T47D (cell line): ENCODE results near the gene GTF2H4.

ENCODE experiments used
- DNase-seq, 2 experiments: peaks; one replicate each; pipeline versions ENCODE4 v3.0.0 to v3.0.0-alpha.2; 2011 to 2012; ENCODE audit warnings: low read depth in 1 of 2, low spot score in 1 of 2
- JUND ChIP-seq: IDR thresholded peaks from 2 replicates; pipeline ENCODE4 v1.6.1; 2012; ENCODE audit warnings: low read depth
- in situ Hi-C: cut with HindIII; loops from 2 replicates; pipeline ENCODE4 v1.10.0; 2016; ENCODE audit warnings: low sequenced_read_pairs, low pct_unique_long_range_greater_than_20kb

The GTF2H4 gene

GRCh38 chr6:30885481-30885998 lies 22.5 kb upstream of the GTF2H4 start:
- in situ Hi-C loops, result no loop called here
- no peak for TF ChIP-seq JUND
- DNase-seq, result peak; percentile 63 to 92

- TF ChIP-seq JUND, result no peak
- in situ Hi-C loops, result no loop called here
- peak; percentile 73 to 76 for DNase-seq
Observed at GRCh38 chr6:30885999-30886896, 21.8 kb upstream of the GTF2H4 start.

GRCh38 chr6:30886897-30887255 lies 21.1 kb upstream of the GTF2H4 start:
- in situ Hi-C loops, result no loop called here
- no peak for TF ChIP-seq JUND
- DNase-seq, result no peak

DNA sequence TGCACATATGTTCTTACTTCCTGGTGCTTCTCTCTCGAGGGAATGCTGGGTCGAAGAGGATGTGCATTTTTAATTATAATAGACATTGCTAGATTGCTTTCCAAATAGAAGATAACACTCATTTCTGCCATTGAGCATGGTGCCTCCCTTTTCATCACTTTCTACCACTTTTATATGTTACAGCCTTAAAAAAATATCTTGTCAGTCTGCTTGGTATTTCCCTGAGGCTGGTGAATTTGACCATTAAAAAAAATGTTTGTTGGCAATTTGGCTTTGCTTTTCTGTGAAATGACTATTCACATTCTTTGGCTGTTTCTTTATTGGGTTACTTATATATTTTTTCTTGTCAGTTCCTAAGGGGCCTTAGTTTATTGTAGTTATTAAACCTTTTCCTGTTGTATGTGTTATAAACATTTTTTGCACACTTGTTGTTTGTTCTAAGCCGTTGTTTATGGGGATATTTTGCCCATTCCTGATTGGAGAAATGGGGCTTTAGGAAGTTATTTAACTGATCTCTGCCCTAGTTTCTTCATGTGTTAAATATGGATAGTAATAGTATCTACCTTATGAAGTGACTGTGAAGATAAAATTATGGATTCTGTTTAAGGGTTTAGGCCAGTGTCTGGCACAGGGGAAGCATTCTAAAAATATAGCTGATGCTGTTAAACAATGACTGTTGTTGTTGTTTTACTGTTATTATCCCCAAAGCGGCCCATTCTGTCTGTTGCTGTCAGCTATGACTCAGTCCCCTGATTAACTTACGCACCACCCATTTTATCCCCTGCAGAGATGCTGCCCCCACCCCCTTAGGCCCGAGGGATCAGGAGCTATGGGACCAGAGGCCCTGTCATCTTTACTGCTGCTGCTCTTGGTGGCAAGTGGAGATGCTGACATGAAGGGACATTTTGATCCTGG lies 19.8 kb upstream of the GTF2H4 start:
- in situ Hi-C loops, result no loop called here
- DNase-seq, result no peak
- TF ChIP-seq JUND, result no peak

GRCh38 chr6:30888816-30889495 lies 19.1 kb upstream of the GTF2H4 start:
- no peak for DNase-seq
- no peak for TF ChIP-seq JUND
- in situ Hi-C loops, result no loop called here

GRCh38 chr6:30889496-30889885 lies 18.5 kb upstream of the GTF2H4 start:
- DNase-seq, result no peak
- TF ChIP-seq JUND, result no peak
- in situ Hi-C loops, result no loop called here

GRCh38 chr6:30889921-30890645 lies 17.9 kb upstream of the GTF2H4 start:
- DNase-seq, result no peak
- in situ Hi-C loops, result no loop called here
- TF ChIP-seq JUND, result no peak

- in situ Hi-C loops, result no loop called here
- no peak for TF ChIP-seq JUND
- DNase-seq, result no peak
Observed at GRCh38 chr6:30890646-30891449, 17.2 kb upstream of the GTF2H4 start.

- in situ Hi-C loops, result no loop called here
- DNase-seq, result no peak
- TF ChIP-seq JUND, result no peak
Observed at GRCh38 chr6:30891450-30891723, 16.6 kb upstream of the GTF2H4 start.

DNA sequence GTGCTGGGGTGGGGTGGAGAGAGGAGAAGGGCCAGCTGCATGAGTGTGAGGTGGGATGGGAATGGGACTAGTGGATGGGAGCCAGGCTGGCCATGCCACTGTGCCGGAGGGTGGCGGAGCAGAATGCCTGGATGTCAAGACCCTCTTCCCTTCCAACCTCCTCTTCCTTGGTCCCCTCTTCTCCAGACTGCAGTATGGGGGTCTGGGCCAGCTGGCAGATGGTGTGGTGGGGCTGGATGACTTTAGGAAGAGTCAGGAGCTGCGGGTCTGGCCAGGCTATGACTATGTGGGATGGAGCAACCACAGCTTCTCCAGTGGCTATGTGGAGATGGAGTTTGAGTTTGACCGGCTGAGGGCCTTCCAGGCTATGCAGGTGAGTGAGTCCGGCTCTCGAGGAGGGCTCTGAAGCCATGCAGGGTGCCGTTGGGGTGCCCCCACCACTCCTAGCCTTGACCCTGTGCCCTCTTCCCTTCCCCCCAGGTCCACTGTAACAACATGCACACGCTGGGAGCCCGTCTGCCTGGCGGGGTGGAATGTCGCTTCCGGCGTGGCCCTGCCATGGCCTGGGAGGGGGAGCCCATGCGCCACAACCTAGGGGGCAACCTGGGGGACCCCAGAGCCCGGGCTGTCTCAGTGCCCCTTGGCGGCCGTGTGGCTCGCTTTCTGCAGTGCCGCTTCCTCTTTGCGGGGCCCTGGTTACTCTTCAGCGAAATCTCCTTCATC lies 16.0 kb upstream of the GTF2H4 start:
- in situ Hi-C loops, result no loop called here
- DNase-seq, result no peak
- no peak for TF ChIP-seq JUND
